OCI-LY7 (cell line): ENCODE measurements around the gene C16orf92. TPM values are rescaled to one million over a fixed set of nuclear protein-coding genes. Genes with fewer than 3 reads are reported as not detected.

ENCODE experiments used
- BruUV-seq: library from RNA; stranded (reverse); fragments of 400-500 nt; replicated peaks from 2 replicates; lab custom pipeline; 2021; lab: Mats Ljungman, UMichigan
- CTCF ChIA-PET: fragments of 300-600 bp; sonication (Branson Sonifier 250); formaldehyde crosslinking; loops from one replicate; lab custom pipeline; 2022; ENCODE audit warnings: antibody characterized with exemption; ENCODE audit not compliant: unreplicated experiment; lab: Charles Lee
- POLR2A ChIA-PET: fragments of 300-600 bp; sonication (Branson Sonifier 250); formaldehyde crosslinking; loops from one replicate; lab custom pipeline; 2022; ENCODE audit warnings: antibody characterized with exemption; lab: Charles Lee
- DNase-seq: peaks from one replicate; pipeline ENCODE4 v3.0.0-alpha.2; 2015; ENCODE audit warnings: low spot score
- H2AFZ ChIP-seq: fragments of 200-600 bp; sonication (generic), shearing (Covaris generic); 2 replicates; pipeline ENCODE4 v1.6.1; 2014; ENCODE audit warnings: mild to moderate bottlenecking, antibody characterized with exemption, low read length, moderate library complexity
- H3K27ac ChIP-seq: fragments of 200-600 bp; sonication (generic); 2 replicates; pipeline ENCODE4 v1.5.1; 2014; ENCODE audit warnings: mixed run types, low read depth, mild to moderate bottlenecking, moderate library complexity, low read length, inconsistent platforms; ENCODE audit not compliant: poor library complexity, severe bottlenecking
- H3K36me3 ChIP-seq: fragments of 200-600 bp; sonication (generic); 2 replicates; pipeline ENCODE4 v1.6.1; 2014; ENCODE audit warnings: mild to moderate bottlenecking, antibody characterized with exemption, low read length, moderate library complexity, mixed read lengths; ENCODE audit not compliant: insufficient read depth
- H3K4me1 ChIP-seq: fragments of 200-600 bp; sonication (generic); 2 replicates; pipeline ENCODE4 v1.5.1; 2014; ENCODE audit warnings: mild to moderate bottlenecking, low read length; ENCODE audit not compliant: insufficient read depth, poor library complexity, severe bottlenecking
- H3K4me2 ChIP-seq: fragments of 200-600 bp; sonication (generic); 2 replicates; pipeline ENCODE4 v1.6.1; 2014; ENCODE audit warnings: mild to moderate bottlenecking, low read length
- H3K4me3 ChIP-seq: fragments of 200-600 bp; sonication (generic); 2 replicates; pipeline ENCODE4 v1.5.1; 2014; ENCODE audit warnings: mild to moderate bottlenecking, low read depth, low read length; ENCODE audit not compliant: poor library complexity, severe bottlenecking
- H3K79me2 ChIP-seq: fragments of 200-600 bp; sonication (generic); 2 replicates; pipeline ENCODE4 v1.6.1; 2016; ENCODE audit warnings: low read depth, mild to moderate bottlenecking, low read length, moderate library complexity, mixed read lengths; ENCODE audit not compliant: insufficient read depth
- H3K9me2 ChIP-seq: fragments of 200-600 bp; sonication (generic); 2 replicates; pipeline ENCODE4 v1.6.1; 2016; ENCODE audit warnings: mild to moderate bottlenecking, low read length, mixed read lengths; ENCODE audit not compliant: insufficient read depth
- H3K9me3 ChIP-seq: fragments of 200-600 bp; sonication (generic); 2 replicates; pipeline ENCODE4 v1.6.1; 2014; ENCODE audit warnings: mild to moderate bottlenecking, mixed run types, low read length, mixed read lengths
- H4K20me1 ChIP-seq: fragments of 200-600 bp; sonication (generic); 2 replicates; pipeline ENCODE4 v1.6.1; 2014; ENCODE audit warnings: mild to moderate bottlenecking, antibody characterized with exemption, low read length, moderate library complexity, mixed read lengths; ENCODE audit not compliant: insufficient read depth
- EZH2phosphoT487 ChIP-seq: fragments of 200-600 bp; sonication (generic); IDR thresholded peaks from 2 replicates; pipeline ENCODE4 v1.6.1; 2018; ENCODE audit warnings: low read depth, borderline replicate concordance, mild to moderate bottlenecking, mixed run types, antibody characterized with exemption, low read length, moderate library complexity, mixed read lengths
- intact Hi-C: fragments of 100-400 bp; cut with micrococcal nuclease; formaldehyde crosslinking; loops from one replicate; pipeline ENCODE4 v1.10.0; 2022; ENCODE audit not compliant: unreplicated experiment
- total RNA-seq, 2 experiments: library from RNA; depleted of rRNA in 1 of 2; stranded (reverse); fragments of >200 nt in 1 of 2; shearing (Covaris generic) in 1 of 2; gene quantifications; 2 replicates each; pipeline ENCODE4 v1.2.3, GENCODE V29; 2014 to 2022
- TF ChIP-seq, protein P1 (sequence below): fragments of 200-600 bp; sonication (generic); conservative IDR thresholded peaks from 2 replicates; pipeline ENCODE4 v1.5.1; 2014; ENCODE audit warnings: mild to moderate bottlenecking, antibody characterized with exemption, low read length, moderate library complexity, mixed read lengths

Gene C16orf92
- total RNA-seq, 2 experiments from 2014 or later, result not detected

GRCh38 chr16:30004424-30004776 is 18.6 kb upstream of the C16orf92 start:
- no peaks in the 10 kb centered on the region for H3K79me2 ChIP-seq
- no TSS peak for BruUV-seq
- H3K27ac ChIP-seq, result no peak overlapping the region
- DNase-seq, result no peak
- intact Hi-C loops, result no loop called here
- H3K36me3 ChIP-seq, result peaks cover 15% of the 10 kb centered on the region; the same call in 1 of the 2 replicates
- H3K9me3 ChIP-seq, result no peaks in the 10 kb centered on the region
- no peak for TF ChIP-seq EZH2phosphoT487
- TF ChIP-seq, protein P1, sequence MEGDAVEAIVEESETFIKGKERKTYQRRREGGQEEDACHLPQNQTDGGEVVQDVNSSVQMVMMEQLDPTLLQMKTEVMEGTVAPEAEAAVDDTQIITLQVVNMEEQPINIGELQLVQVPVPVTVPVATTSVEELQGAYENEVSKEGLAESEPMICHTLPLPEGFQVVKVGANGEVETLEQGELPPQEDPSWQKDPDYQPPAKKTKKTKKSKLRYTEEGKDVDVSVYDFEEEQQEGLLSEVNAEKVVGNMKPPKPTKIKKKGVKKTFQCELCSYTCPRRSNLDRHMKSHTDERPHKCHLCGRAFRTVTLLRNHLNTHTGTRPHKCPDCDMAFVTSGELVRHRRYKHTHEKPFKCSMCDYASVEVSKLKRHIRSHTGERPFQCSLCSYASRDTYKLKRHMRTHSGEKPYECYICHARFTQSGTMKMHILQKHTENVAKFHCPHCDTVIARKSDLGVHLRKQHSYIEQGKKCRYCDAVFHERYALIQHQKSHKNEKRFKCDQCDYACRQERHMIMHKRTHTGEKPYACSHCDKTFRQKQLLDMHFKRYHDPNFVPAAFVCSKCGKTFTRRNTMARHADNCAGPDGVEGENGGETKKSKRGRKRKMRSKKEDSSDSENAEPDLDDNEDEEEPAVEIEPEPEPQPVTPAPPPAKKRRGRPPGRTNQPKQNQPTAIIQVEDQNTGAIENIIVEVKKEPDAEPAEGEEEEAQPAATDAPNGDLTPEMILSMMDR, result no peak
- H3K4me1 ChIP-seq, result no peaks in the 10 kb centered on the region
- H3K4me3 ChIP-seq, result no peak overlapping the region
- H3K9me2 ChIP-seq, result no peaks in the 10 kb centered on the region
- CTCF ChIA-PET, result no interaction called here
- H4K20me1 ChIP-seq, result no peaks in the 10 kb centered on the region
- no peak overlapping the region for H2AFZ ChIP-seq
- POLR2A ChIA-PET, result interaction anchor here (1.4 kb wide), 1 partner anchor 78 kb away, joined by 3 read pairs; the partner anchor contains the start of gene KCTD13
- H3K4me2 ChIP-seq, result no peak overlapping the region

DNA sequence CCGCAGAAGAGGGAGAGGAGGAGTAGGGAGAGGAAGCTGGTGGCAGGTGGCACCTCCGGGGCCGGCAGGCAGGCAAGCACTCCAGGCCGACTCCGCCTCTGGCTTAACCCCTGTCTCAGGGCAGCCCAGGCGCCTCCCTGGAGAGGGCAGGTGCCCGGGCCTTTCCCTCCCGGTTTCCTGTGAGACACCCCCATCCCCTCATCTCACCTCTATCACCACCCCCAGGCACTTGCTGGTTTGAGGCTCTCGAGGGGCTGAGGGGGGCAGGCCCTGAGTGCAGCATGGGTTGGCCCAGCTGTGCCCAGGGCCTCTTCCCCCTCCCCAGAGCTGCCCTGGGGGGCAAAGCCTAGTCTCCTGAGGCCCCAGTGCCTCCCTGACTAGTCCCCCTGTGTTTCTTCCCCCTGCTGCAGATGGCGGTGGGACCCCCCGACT is 18.2 kb upstream of the C16orf92 start:
- no peaks in the 10 kb centered on the region for H3K4me1 ChIP-seq
- H2AFZ ChIP-seq, result no peak overlapping the region
- H3K9me3 ChIP-seq, result no peaks in the 10 kb centered on the region
- CTCF ChIA-PET, result no interaction called here
- no peaks in the 10 kb centered on the region for H3K79me2 ChIP-seq
- POLR2A ChIA-PET, result interaction anchor here (1.4 kb wide), 1 partner anchor 79 kb away, joined by 3 read pairs; the partner anchor contains the start of gene KCTD13
- no peak overlapping the region for H3K4me2 ChIP-seq
- no peak overlapping the region for H3K27ac ChIP-seq
- peaks cover 15% of the 10 kb centered on the region; the same call in 1 of the 2 replicates for H3K36me3 ChIP-seq
- H3K4me3 ChIP-seq, result no peak overlapping the region
- no peaks in the 10 kb centered on the region for H4K20me1 ChIP-seq
- no TSS peak for BruUV-seq
- no peaks in the 10 kb centered on the region for H3K9me2 ChIP-seq
- no peak for DNase-seq
- no peak for TF ChIP-seq EZH2phosphoT487
- TF ChIP-seq, protein P1, result no peak
- intact Hi-C loops, result no loop called here

DNA sequence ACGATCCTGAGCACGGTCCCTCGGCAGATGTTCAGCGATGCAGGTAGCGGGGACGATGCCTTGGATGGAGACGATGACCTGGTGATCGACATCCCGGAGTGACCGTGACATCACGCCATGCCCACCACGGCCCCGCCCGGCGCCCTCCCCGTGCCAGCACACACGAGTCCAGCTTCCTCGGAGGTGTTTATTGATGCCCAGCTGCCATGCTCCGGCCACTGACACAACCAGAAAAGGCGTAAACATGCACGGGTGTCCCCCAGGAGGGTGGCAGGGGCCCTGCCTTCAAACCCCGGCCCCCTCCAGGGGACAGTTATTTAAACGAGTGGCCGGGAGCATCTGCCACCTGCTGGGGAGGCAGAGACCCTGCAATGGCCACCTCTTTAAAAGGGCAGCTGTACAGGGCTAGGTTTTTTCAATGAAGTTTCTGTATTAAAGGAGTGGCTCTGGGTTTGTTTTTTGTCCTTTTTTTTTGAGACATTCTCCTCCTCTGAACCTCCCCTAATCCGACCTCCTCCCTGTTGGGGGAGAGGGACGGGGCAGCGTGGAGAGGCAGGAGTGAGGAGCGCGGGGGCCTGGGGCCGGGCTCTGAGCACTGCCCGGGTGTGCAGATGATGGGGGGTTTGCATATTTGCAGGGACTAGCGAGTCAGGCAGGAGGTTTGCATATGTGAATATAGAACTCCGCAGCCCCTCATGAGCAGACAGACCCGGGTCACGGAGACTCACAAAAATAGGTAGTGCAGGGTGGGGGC is 17.5 kb upstream of the C16orf92 start:
- peak; percentile 59 for DNase-seq
- CTCF ChIA-PET, result no interaction called here
- intact Hi-C loops, result no loop called here

More for the DNA sequence above, 17.5 kb upstream of the C16orf92 start:
- H4K20me1 ChIP-seq, result no peaks in the 10 kb centered on the region
- no peak for TF ChIP-seq EZH2phosphoT487
- TF ChIP-seq, protein P1, result peak; percentile 82
- H3K36me3 ChIP-seq, result peaks cover 15% of the 10 kb centered on the region; the same call in 1 of the 2 replicates
- no peaks in the 10 kb centered on the region for H3K9me3 ChIP-seq
- no peak overlapping the region for H3K27ac ChIP-seq
- no peak overlapping the region for H3K4me3 ChIP-seq
- H2AFZ ChIP-seq, result no peak overlapping the region
- H3K79me2 ChIP-seq, result no peaks in the 10 kb centered on the region
- POLR2A ChIA-PET, result interaction anchor here (0.7 to 1.4 kb wide), 2 partner anchors 29 to 79 kb away, joined by 3 read pairs; partner anchors contain the start of gene KCTD13
- no peaks in the 10 kb centered on the region for H3K9me2 ChIP-seq
- BruUV-seq, result no TSS peak
- no peak overlapping the region for H3K4me2 ChIP-seq
- H3K4me1 ChIP-seq, result no peaks in the 10 kb centered on the region
